HEK293 (cell line): ENCODE results near the gene PLPPR2.
"Not testable (repeated sequence)": the region's sequence is repeated elsewhere in the genome, so short reads cannot be mapped to it uniquely, and the experiment has no call there.

Source experiments
- CTCF ChIA-PET: fragments of 350-600 bp; formaldehyde crosslinking; extraction: SDS; loops from one replicate; lab custom pipeline; 2021; ENCODE audit warnings: antibody characterized with exemption; lab: Yijun Ruan, JAX
- POLR2A ChIA-PET: fragments of 300-600 bp; formaldehyde crosslinking; extraction: SDS; loops from one replicate; lab custom pipeline; 2020; ENCODE audit warnings: antibody characterized with exemption, inconsistent platforms; lab: Yijun Ruan, JAX
- H3K27ac ChIP-seq: fragments of 200-500 bp; sonication (Bioruptor generic); 2 replicates; pipeline ENCODE4 v1.5.1; 2014; ENCODE audit warnings: low read depth, low read length, control low read depth, inconsistent platforms; ENCODE audit errors: extremely low read depth
- H3K36me3 ChIP-seq, 2 experiments: fragments of 200-500 bp in 1 of 2; sonication (Bioruptor generic) in 1 of 2; 1 replicate in 1 of 2; 2 replicates in 1 of 2; pipeline ENCODE4 v1.5.1; 2014 to 2017; ENCODE audit warnings: inconsistent platforms in 2 of 2, low read length in 2 of 2; ENCODE audit not compliant: control insufficient read depth in 2 of 2, insufficient read depth in 1 of 2
- H3K4me1 ChIP-seq: fragments of 200-500 bp; sonication (Bioruptor generic); 2 replicates; pipeline ENCODE4 v1.5.1; 2014; ENCODE audit warnings: mild to moderate bottlenecking, low read length, inconsistent platforms; ENCODE audit not compliant: control insufficient read depth, insufficient read depth
- H3K4me3 ChIP-seq: 2 replicates; pipeline ENCODE4 v1.5.1; 2011; ENCODE audit warnings: low read depth, mild to moderate bottlenecking, control low read depth, low read length, moderate library complexity
- H3K9me3 ChIP-seq: fragments of 200-500 bp; sonication (Bioruptor generic); 2 replicates; pipeline ENCODE4 v1.5.1; 2014; ENCODE audit warnings: low read depth, low read length, inconsistent platforms; ENCODE audit not compliant: control insufficient read depth, insufficient read depth
- GLIS2 ChIP-seq: fragments of 450-650 bp; formaldehyde crosslinking; IDR thresholded peaks from 2 replicates; pipeline ENCODE4 v1.5.1; 2016; ENCODE audit warnings: missing biosample characterization, missing genetic modification characterization
- IKZF3 ChIP-seq: fragments of 450-650 bp; IDR thresholded peaks from 2 replicates; pipeline ENCODE4 v1.5.0; 2018; ENCODE audit warnings: missing biosample characterization, mild to moderate bottlenecking, missing genetic modification characterization, moderate library complexity
- INSM2 ChIP-seq: fragments of 450-650 bp; formaldehyde crosslinking; IDR thresholded peaks from 2 replicates; pipeline ENCODE4 v1.5.1; 2016; ENCODE audit warnings: missing biosample characterization, missing genetic modification characterization
- SCRT1 ChIP-seq: fragments of 450-650 bp; formaldehyde crosslinking; IDR thresholded peaks from 2 replicates; pipeline ENCODE4 v1.5.1; 2016; ENCODE audit warnings: missing biosample characterization, missing genetic modification characterization, borderline replicate concordance
- ZBTB17 ChIP-seq: fragments of 450-650 bp; formaldehyde crosslinking; IDR thresholded peaks from 2 replicates; pipeline ENCODE4 v1.5.1; 2016; ENCODE audit warnings: missing biosample characterization, missing genetic modification characterization
- ZFHX2 ChIP-seq: fragments of 450-650 bp; formaldehyde crosslinking; conservative IDR thresholded peaks from 2 replicates; pipeline ENCODE4 v1.5.1; 2016; ENCODE audit warnings: missing biosample characterization, missing genetic modification characterization
- ZNF121 ChIP-seq: fragments of 450-650 bp; formaldehyde crosslinking; IDR thresholded peaks from 2 replicates; pipeline ENCODE4 v1.5.1; 2016; ENCODE audit warnings: missing biosample characterization, missing genetic modification characterization
- ZNF23 ChIP-seq: fragments of 450-650 bp; formaldehyde crosslinking; IDR thresholded peaks from 2 replicates; pipeline ENCODE4 v1.5.1; 2016; ENCODE audit warnings: missing biosample characterization, missing genetic modification characterization, borderline replicate concordance
- ZNF280D ChIP-seq: fragments of 450-650 bp; formaldehyde crosslinking; IDR thresholded peaks from 2 replicates; pipeline ENCODE4 v1.5.1; 2016; ENCODE audit warnings: missing biosample characterization, missing genetic modification characterization
- ZNF449 ChIP-seq: fragments of 450-650 bp; formaldehyde crosslinking; IDR thresholded peaks from 2 replicates; pipeline ENCODE4 v1.5.1; 2017; ENCODE audit warnings: missing biosample characterization, mild to moderate bottlenecking, missing genetic modification characterization, moderate library complexity
- ZNF473 ChIP-seq: fragments of 450-650 bp; formaldehyde crosslinking; IDR thresholded peaks from 2 replicates; pipeline ENCODE4 v1.5.1; 2017; ENCODE audit warnings: missing biosample characterization, missing genetic modification characterization
- ZNF48 ChIP-seq: fragments of 450-650 bp; formaldehyde crosslinking; IDR thresholded peaks from 2 replicates; pipeline ENCODE4 v1.5.1; 2016; ENCODE audit warnings: missing biosample characterization, missing genetic modification characterization
- ZNF549 ChIP-seq: fragments of 450-650 bp; IDR thresholded peaks from 2 replicates; pipeline ENCODE4 v1.5.1; 2018; ENCODE audit warnings: missing biosample characterization, missing genetic modification characterization, mild to moderate bottlenecking, inconsistent platforms, moderate library complexity
- ZNF560 ChIP-seq: fragments of 450-650 bp; formaldehyde crosslinking; IDR thresholded peaks from 2 replicates; pipeline ENCODE4 v1.5.1; 2017; ENCODE audit warnings: missing biosample characterization, missing genetic modification characterization, borderline replicate concordance
- ZNF600 ChIP-seq: fragments of 450-650 bp; formaldehyde crosslinking; IDR thresholded peaks from 2 replicates; pipeline ENCODE4 v1.5.1; 2016; ENCODE audit warnings: missing biosample characterization, missing genetic modification characterization
- ZNF792 ChIP-seq: fragments of 450-650 bp; formaldehyde crosslinking; IDR thresholded peaks from 2 replicates; pipeline ENCODE4 v1.5.1; 2016; ENCODE audit warnings: missing biosample characterization, missing genetic modification characterization

PLPPR2 gene

GRCh38 chr19:11340099-11340467, 15.1 kb upstream of the PLPPR2 start:
- not testable (repeated sequence) for H3K4me3 ChIP-seq, H3K4me1 ChIP-seq, H3K9me3 ChIP-seq
- H3K27ac ChIP-seq = peak overlapping the region; percentile 47; the same call in 1 of the 2 replicates
- H3K36me3 ChIP-seq = peaks cover 0 to 31% of the 10 kb centered on the region in 2 experiments; a peak in 2 of 3 replicates
- peak; percentile 87; the same call in 1 of the 2 replicates for TF ChIP-seq ZNF121
- TF ChIP-seq, all 188 proteins: peak for 1; not testable (repeated sequence) for 187
- ChIA-PET CTCF (interaction anchor here (0.5 to 0.9 kb wide), 4 partner anchors 46 to 351 kb away, joined by 3 to 5 read pairs (median 4); no protein-coding TSS in a partner anchor), POLR2A (interaction anchor here (0.6 to 2.2 kb wide), 5 partner anchors 9 to 615 kb away, joined by 3 to 12 read pairs (median 3); partner anchors contain the start of gene SWSAP1)

GRCh38 chr19:11342429-11342828, 12.8 kb upstream of the PLPPR2 start:
- ChIA-PET CTCF (interaction anchor here (0.6 kb wide), 1 partner anchor 15 kb away, joined by 3 read pairs; no protein-coding TSS in a partner anchor), POLR2A (no interaction called here)
- Histone ChIP-seq H3K27ac (no peak overlapping the region), H3K4me1 (no peaks in the 10 kb centered on the region), H3K36me3 (peaks cover 0 to 12% of the 10 kb centered on the region in 2 experiments; a peak in 1 of 3 replicates), H3K4me3 (no peak overlapping the region), H3K9me3 (no peaks in the 10 kb centered on the region)
- TF ChIP-seq INSM2 (tag by site-specific recombination) = no peak
- TF ChIP-seq ZNF280D (tag by site-specific recombination) = no peak
- TF ChIP-seq GLIS2 = no peak
- peak; percentile 91 for TF ChIP-seq ZNF792
- TF ChIP-seq ZNF48 (tag by site-specific recombination) = no peak

- Histone ChIP-seq H3K27ac (peak overlapping the region; percentile 55; the same call in 1 of the 2 replicates), H3K4me3 (peak overlapping the region; percentile 72; the same call in 1 of the 2 replicates), H3K9me3 (no peaks in the 10 kb centered on the region), H3K4me1 (no peaks in the 10 kb centered on the region), H3K36me3 (peaks cover 0 to 12% of the 10 kb centered on the region in 2 experiments; a peak in 1 of 3 replicates)
- TF ChIP-seq SCRT1 (no peak), ZBTB17 (tag by site-specific recombination) (no peak), ZNF449 (tag by site-specific recombination) (no peak), IKZF3 (tag by site-specific recombination) (peak; percentile 46; the same call in 1 of the 2 replicates), ZNF473 (tag by site-specific recombination) (no peak), ZFHX2 (tag by site-specific recombination) (peak; percentile 39), ZNF600 (tag by site-specific recombination) (peak; percentile 19; the same call in 1 of the 2 replicates), ZNF560 (tag by site-specific recombination) (no peak), ZNF23 (tag by site-specific recombination) (no peak), ZNF280D (tag by site-specific recombination) (no peak), ZNF549 (tag by site-specific recombination) (no peak)
- ChIA-PET CTCF (interaction anchor here (1.1 to 2.1 kb wide), 4 partner anchors 12 to 59 kb away, joined by 3 to 19 read pairs (median 4); no protein-coding TSS in a partner anchor), POLR2A (interaction anchor here (1.1 to 3.2 kb wide), 7 partner anchors 21 to 36 kb away, joined by 3 to 36 read pairs (median 8); partner anchors contain the start of gene SWSAP1)
These were observed 10.0 kb upstream of the PLPPR2 start for GRCh38 chr19:11345122-11345803.
